SKM-1 treated with dmso at 0.1 percent for 144 hours (cell line): ENCODE data around the gene ATP13A4.
"Not testable (repeated sequence)": the region's sequence is repeated elsewhere in the genome, so short reads cannot be mapped to it uniquely, and the experiment has no call there.

Experiments
- DNase-seq: peaks from one replicate; lab custom pipeline; 2025; ENCODE audit not compliant: unreplicated experiment; lab: John Stamatoyannopoulos, UW

ATP13A4 gene

DNA sequence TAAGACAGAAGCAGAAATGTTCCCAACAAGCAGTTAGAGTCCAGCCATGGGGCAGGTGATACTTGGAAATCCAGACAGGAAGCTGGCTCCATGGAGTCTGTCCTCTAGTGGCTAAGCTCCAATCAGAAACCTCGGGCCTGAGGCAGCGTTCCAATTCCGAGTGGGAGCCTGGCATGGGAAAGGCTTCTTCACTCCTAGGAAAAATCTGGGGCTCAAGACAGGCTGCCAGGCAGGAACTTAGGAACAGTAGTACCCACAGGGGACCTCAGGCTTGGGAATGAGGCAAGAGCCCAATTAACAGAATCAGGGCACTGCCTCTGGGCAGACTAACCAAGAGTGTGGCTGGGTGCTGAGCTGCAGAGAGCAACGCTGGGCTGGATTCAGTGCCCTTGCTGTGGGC, 6.2 kb upstream of the ATP13A4 start:
- no peak for DNase-seq

DNA sequence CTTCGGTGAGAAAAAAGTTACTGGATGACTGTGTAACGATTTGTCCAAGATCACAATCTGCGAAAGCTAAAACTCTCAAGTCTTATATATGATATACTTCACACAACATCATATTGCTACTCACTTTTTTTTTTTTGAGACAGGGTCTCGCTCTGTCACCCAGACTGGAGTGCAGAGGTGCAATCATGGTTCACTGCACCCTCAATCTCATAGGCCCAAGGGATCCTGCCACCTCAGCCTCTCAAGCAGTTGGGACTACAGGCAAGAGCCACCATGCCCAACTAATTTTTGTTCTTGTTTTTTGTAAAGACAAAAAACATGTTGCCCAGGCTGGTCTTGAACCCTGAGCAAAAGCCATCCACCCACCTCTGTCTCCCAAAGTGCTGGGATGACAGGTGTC, 5.4 kb upstream of the ATP13A4 start:
- DNase-seq, result no peak

DNA sequence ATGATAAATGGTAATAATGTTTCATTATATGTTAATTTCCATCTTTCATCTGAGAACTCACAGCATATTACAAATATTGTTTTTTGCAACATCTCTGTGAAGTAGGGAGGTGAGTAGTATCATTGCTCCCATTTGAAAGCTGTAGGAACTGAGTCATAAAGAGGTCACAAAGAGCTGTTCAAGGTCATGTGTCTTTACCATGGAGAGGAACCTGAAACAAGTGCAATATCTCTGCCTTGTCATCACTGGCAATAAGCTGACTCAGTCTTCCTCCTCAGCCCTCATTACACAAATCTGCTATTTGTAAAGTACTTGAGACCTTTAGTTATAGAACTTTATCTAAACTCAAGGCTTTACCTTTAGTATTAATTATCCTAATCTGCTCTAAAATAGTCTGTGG, 4.4 kb upstream of the ATP13A4 start:
- no peak for DNase-seq

DNA sequence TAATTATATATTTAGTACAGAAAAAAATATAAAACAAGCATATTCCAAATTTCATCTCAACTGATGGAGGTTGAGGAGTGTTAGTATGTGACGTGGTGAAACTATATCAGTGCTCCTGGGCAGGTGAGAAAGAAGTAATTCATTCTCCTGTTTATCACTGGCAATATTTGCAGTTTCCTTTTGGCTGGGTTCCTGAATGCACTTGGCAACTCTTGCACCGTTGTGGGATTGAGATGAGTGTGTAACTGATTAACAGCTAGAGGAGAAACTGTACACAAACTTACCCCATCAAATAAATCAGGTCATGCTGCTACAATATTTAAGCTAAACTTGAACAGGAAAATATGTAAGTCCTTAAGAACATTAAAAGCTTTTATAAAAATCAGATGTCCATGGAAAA, 2.1 kb upstream of the ATP13A4 start:
- no peak for DNase-seq

DNA sequence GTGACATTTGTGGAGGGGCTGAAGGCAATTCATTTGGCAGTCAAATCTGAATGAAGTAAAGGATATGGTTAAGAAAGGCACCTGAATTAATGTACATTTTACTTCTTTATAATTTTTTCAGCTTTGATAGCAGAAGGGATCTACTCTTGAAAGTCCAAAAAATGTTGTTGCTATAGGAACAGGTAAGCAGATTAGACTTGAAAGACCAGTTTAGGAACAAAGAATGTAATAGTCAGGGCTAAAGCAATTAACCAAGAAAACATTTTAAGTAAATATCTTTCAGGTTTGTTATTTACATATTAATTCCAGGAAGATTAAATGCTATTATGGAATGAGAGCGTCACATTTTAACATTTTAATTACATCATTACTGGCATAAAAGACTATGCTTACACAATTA, 1.1 kb downstream of the ATP13A4 start:
- DNase-seq, result no peak

DNA sequence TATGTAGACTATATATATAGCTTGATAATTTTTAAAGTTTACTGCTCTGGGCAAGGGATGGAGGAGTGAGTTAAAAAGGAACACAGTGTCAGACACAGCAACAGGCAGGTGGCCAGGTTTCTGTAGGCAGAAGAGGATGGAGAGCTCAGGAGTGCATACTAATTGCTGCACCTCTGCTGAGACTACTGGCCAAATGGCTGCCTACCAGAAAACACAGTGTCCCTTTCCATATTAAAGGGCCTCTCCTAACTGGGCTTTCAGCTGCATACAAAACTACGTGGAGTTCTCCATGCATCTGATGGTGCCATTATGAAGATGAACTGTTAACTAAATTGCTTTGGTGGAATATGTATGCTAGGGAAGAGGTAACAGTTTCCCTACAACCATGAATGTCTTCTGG, 1.8 kb downstream of the ATP13A4 start:
- no peak for DNase-seq

DNA sequence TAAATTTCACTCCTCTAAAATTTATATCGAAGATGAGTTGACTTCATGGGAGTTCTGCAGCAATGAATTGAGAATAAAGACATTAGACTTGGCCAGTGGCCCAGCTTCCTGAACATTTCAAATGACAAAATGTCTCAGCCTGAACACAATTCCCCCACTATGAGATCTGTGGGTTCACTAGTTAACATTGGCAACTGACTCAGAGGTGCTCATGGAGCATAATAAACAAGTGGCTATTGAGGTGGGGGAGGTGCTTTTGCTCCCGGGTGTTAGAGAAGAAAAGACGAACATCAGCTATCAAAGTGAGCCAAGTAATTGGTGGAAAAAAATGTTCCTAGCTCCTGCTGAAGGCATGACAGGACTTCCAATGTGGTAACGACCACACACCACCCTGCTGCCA, 6.3 kb downstream of the ATP13A4 start:
- no peak for DNase-seq

DNA sequence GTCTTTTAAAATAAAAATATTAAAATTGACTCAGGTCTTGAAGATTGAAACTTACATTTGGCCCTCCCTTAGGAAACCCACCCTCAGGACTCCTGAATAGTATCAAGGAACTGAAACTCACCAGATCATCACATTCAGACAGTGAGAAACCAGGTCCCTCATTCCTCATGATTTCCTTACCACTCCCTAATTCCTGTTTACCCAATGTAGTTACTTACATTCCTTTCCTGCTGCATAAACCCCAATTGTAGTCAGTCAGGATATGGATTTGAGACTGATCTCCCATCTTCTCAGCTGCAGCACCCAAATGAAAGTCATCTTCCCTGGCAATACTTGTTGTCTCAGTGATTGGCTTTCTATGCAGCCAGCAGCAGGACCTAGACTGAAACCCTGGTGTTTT, 8.6 kb downstream of the ATP13A4 start:
- DNase-seq, result no peak

DNA sequence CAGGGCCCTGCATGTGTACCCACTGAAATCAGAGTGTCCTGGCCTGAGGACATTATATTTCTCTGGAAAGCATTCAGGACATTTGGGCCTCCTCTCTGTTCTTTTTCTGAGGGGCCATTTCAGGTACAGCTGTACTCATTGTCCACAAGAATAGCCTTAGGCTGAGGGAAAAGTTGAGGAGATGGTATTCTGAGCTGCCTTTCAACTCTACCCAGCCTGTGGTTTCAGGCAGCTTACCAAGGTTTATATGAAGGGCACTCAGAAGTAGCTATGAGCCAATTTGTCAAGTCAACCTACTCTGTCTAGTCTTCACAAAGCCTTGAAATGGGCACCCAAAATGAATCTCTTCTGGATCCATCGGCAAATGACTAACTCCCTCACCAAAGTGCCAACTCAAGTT, 9.4 kb downstream of the ATP13A4 start:
- DNase-seq, result no peak

DNA sequence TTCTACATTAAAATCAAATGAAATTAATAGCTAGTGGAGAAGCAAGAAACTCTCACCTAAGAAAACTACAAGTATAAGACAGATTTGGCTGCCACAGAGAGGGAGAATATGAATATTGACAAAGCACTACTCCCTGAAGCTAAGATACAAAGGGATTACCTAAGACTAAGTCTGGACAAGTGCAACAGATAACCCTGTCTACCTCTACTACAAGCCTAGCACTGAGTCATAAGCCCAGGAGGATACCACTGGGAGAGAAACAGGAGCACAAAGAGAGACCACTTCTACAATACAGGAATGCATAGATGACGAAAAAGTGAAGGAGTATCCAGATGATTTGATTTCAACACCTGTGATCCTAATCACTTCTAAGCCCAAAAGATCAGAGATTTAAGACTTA, 10.4 kb downstream of the ATP13A4 start:
- no peak for DNase-seq

DNA sequence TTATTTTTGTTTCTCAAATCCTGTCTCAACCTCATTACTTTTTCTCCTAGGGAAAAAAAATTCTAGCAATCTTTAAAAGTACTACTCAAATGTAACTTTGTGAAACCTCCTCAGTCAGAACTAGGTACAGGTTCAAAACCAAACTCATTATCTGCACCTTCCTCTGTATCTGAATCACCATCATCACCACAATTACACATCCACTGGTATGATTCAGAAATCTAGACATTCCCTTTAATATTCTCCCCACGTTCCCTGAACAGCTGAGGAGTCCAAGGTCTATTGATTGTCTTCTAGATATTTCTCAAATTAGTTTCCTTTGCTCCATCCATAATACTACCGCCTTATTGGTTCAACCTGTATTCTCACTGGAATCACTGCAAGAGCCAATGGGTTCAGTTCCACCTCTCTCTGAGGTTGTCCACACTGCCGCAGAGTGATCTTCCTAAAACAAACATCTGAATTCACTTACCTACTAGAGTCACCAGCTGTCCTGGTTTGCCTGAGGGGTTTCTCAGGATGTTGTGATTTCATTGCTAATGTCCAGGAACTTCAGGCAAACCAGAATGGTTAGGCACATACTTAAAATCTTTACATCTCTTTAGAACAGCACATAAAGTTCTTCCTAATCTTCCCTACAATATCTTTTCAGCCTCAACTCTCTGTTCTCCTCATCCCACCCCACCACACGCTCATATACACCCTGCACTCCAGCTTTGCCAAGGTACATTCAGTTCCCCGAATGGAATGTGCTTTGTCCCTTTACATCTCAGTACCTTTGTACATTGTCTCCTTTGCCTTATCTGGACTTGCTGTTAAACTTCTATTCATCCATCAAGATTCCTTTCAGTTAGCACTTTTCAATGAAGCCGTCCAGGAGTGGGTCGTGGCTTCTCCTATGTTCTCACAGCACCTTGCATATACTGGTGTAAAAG, 24.2 kb downstream of the ATP13A4 start:
- DNase-seq, result no peak

DNA sequence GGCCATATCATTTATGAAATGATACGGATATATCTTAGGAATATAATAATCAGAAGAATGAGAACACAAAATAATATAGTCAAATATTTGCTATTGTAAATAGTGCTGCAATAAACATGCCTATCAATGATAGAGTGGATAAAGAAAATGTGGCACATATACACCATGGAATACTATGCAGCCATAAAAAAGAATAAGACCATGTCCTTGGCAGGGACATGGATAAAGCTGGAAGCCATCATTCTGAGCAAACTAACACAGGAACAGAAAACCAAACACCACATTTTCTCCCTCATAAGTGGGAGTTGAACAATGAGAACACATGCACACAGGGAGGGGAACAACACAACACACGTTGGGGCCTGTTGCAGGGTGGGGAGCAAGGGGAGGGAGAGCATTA, 28.6 kb downstream of the ATP13A4 start:
- DNase-seq, result not testable (repeated sequence)

DNA sequence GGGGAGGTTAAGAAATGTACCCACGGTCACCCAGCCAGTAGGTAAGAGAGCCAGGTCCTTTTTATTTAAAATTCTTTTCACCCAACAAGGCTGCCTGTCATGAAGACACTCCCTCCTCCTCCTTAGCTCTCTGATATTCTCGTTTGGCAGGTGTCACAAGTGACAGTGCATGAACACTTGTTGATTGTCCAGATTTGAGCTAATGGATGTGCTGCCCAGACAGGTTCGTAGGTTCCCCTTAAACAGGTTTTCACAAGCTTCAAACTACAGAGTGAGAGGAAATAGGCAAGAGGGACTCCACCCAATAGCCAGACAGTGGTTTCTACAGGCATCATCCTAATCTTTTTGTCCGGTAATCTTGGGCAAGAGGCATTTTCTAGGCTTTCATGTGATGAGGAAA, 32.2 kb downstream of the ATP13A4 start:
- DNase-seq, result no peak

DNA sequence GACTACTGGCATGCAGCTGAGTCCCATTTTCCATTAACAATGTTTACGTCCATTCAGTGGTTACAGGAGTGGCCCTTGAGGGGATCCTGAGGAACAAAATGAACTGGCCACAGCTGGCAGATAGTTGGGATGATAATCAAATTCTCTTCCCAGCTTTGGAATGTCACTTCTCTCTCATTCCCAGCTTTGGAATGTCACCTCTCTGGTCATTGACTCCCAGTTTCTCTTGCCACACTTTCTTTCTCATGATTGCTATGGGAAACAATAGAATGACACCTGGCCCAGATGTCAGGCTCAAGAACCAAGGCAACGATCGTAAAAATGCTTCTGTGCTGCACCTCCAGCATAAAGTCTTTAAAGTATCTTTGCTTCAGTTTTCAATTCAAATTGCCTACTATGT, 34.0 kb downstream of the ATP13A4 start:
- no peak for DNase-seq

DNA sequence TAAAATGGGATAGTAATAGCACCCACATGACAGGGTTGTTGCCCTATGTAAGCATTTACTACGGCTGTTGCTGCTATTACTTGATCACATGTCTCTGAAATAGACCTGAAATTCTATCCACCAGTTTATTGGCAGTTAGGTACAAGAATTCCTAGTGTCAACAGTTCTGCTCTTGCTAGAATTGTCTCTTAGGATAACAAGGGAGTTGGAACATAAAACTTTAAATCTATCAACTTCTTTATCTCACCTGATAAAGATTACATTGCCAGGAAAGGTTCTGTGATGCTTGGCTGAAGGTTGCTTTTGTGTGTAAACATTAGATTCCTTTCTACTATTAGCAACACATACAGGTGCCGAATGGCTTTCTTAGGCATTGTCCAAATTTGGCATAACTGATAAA, 38.7 kb downstream of the ATP13A4 start:
- DNase-seq, result no peak

DNA sequence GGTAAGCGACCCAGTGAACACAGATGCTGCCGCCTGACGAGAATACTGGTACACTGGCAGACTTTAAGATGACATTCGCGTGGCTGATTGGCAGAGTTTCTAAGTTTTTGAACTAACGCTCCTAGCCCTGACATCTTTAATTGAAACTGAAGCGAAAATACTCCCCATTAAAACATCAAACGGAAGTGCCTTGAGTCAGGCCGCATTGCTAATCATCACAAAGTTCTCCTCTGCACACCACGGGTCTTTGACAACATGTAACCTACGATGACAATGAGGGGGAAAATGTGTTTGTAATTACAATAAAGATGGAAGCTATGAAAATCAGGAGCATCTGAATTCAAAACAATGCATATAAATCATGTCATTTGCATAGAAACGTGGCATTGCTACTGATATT, 44.5 kb downstream of the ATP13A4 start:
- DNase-seq, result no peak

DNA sequence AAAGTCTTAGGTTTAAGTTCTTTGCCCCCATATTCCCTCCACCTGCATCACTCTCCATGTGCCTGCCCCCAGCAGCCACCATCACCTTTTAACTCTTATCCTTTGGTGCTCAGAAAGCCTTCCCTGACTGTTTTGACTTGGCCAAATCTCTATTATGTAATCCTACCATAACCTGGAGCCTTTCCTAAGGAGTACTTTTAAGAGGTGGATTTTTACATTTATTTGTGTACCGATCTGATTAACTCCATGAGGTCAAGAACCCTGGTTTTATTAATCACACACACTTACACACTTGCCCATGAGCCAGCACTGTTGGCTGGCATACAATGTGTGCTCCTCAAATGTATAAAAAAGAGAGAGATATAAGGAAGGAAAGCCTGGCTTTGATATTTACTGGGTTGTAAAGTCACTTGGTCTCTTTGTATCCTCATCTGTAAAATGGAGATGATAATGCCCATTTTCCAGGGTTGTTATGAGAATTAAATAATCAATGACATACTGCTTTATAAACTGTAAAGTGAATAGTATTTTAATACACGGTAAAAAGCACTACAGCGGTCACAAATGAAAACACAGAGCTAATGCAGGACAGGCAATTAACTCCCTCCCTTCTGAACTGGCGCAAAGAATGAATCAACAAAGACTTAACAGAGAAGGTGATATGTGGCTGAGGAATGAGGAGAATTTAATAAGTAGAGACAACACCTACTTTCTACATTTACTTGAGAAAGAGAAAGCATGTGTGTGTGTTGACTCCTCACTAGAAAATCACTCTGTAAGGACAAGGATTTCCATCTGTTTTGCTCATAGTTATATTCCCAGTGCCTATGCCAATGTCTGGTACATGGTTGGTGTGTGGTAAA, 45.4 kb downstream of the ATP13A4 start:
- DNase-seq, result no peak

DNA sequence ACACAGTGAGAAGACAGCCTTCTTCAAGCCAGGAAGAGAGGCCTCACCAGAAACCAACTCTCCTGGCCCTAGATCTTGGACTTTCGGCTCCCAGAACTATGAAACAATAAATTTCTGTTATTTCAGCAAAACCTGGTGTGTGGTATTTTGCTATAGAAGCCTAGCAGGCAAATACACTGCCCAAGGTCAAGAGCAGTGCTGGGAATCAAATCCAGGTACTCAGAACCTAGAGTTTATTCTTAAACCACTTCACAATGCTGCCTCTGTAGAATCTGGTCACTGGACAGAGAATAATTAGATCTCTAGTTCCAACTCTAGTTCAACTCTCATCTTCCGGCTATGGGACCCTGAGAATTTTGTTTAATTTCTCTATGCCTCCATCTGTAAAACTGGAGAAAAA, 46.6 kb downstream of the ATP13A4 start:
- DNase-seq, result no peak

DNA sequence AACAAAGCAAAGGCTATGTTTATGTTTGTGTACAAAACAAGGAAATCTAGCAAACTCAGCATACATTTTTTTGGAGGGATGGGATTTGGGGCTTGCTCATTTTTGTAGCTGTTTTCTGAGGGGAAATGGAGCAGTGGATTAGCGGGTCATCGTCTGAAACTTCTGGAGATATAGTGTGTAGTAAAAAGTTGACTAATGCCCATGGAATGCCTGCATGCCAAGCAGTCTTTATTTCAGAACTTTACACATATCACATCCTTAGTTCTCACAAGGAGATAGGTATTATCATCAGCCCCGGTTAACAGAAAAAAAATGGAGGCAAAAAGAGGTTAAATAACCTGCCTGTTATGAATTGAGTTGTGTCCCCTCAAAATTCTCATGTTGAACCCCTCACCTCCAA, 47.1 kb downstream of the ATP13A4 start:
- DNase-seq, result no peak

DNA sequence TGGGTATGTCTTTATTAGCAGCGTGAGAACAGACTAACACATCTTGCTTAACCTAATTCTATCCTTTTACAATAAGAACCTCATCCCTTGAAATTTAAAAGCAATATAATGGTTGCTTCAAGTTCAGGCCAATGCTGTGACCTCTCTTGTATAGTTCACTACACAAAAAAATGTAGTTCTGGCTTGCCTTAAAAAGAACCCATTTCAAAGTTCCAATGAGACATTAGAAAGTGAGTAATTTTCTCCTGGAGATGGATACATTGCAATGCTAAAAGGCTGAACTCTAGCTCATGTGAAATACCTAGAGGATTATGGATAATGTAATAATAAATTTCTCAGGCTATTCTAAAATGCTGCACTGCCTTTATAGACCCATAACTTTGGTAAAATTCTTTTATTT, 47.8 kb downstream of the ATP13A4 start:
- no peak for DNase-seq

DNA sequence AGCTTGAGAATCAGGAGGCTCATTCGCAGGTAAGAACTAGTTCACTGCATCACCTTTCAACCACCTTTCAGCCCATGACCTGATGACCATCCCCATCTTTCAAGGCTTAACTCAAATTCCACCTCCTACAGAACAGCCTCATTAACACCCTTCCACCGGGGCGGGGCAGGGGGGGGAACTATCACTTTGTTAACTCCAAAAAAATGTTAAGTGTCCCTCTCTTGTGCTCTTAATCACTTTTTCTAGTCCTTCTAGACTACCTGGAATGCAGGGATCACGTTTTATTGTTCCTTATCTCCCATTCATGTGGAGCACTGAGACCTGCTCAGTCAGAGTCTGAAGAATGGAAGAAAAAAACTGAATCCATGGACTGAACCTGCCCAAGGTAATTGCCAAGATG, 51.8 kb downstream of the ATP13A4 start:
- DNase-seq, result no peak

DNA sequence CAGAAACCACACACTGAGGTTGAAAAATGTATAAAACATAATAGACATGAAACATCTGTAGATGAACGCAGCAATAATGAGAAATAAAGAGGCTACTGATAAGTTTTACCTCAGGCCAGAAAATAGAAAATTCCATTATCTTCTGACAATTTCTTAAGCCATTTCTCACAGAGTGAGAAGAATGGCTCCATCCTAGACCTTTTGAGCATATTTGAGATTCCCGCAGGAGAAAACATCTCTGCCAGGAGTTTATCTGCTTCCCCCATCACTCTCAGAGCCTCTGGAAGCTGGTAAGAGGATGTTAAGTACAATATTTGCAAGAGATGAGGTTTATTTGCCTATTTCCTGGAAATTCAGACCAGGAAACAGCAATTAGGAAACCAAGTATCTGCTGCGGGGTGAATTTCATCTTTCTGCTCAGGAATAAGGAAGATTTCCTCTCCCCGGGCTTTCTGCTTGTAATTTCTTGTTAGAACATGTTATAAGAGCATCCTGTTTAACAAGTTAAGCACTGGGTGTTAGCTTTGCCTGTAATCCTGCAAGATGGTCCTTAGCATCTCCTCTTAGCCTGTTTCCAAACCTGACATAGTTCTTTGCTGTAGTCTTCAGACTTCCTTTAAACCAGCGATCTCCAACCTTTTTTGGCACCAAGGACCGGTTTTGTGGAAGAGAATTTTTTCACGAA, 54.8 kb downstream of the ATP13A4 start:
- no peak for DNase-seq
